Measurements from ENCODE around the gene GALNT9. TPM values are rescaled to one million over a fixed set of nuclear protein-coding genes. Genes with fewer than 3 reads are reported as not detected.

GALNT9 gene
- total RNA-seq, 6 experiments from 2014 or later, result not detected

DNA sequence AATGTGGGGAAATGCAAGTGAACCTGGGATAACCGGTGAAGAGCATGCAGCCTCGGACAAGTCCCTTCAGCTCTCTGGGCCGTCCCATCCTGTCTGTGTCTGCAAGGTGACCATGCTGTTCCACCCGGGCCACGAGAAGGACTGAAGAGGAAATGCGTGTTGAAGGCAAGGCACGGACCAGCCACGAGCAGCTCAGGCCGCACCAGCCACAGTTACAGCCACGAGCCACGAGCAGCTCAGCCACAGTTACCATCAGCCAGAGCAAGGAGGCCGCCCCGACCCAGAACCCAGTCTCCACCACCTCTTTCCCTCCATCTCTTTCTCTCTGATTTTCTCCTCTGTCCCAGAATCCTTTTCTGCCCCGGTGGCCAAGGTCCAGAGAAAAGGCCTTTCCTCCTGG is 18.8 kb upstream of the GALNT9 start:
- Mint-ChIP-seq H3K27ac (no peak overlapping the region), H3K27me3 (ENCODE audit: insufficient read depth) (peaks cover 14% of the 10 kb centered on the region), H3K9me3 (peaks cover 11% of the 10 kb centered on the region; the same call in 1 of the 2 replicates), H3K4me3 (no peak overlapping the region), H3K4me1 (ENCODE audit: low read depth) (no peaks in the 10 kb centered on the region), H3K36me3 (ENCODE audit: low read depth) (no peaks in the 10 kb centered on the region)
- TF ChIP-seq, protein P1, sequence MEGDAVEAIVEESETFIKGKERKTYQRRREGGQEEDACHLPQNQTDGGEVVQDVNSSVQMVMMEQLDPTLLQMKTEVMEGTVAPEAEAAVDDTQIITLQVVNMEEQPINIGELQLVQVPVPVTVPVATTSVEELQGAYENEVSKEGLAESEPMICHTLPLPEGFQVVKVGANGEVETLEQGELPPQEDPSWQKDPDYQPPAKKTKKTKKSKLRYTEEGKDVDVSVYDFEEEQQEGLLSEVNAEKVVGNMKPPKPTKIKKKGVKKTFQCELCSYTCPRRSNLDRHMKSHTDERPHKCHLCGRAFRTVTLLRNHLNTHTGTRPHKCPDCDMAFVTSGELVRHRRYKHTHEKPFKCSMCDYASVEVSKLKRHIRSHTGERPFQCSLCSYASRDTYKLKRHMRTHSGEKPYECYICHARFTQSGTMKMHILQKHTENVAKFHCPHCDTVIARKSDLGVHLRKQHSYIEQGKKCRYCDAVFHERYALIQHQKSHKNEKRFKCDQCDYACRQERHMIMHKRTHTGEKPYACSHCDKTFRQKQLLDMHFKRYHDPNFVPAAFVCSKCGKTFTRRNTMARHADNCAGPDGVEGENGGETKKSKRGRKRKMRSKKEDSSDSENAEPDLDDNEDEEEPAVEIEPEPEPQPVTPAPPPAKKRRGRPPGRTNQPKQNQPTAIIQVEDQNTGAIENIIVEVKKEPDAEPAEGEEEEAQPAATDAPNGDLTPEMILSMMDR (IDR thresholded peaks at IDR 0.05), result no peak
- no peak for DNase-seq

DNA sequence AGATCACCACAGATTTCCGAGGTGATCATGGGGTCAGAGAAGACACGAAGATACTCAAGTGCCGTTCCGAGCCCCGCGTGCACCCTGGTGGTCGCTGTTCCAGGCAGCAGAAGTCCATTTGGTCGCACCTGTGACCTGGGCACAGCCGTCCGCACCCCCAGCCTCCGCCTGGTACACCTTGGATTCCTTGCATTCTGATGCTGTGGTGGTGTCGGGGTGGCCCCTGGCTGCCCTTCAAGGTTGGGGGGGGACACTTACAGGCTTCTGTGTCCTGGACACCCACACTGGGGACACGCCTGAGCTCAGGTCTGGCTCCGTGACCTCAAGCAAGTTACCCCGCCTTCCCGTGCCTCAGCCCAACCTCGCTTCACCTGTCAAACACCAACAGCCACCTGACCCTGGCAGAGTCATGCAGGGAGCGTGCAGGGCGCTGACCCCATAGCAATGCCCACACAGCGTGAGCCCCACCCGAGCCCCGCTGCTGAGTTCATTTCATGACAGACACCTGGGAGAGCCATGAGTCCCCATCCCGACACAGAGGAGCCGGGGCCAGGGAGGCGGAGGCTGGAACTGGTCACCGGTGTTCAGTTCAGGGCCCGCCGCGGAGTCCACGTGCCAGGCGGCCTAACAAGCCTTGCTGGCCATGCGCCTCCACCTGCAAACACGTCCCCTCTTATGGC is 17.9 kb upstream of the GALNT9 start:
- H3K27me3 Mint-ChIP-seq (ENCODE audit: insufficient read depth), result peaks cover 14% of the 10 kb centered on the region

DNA sequence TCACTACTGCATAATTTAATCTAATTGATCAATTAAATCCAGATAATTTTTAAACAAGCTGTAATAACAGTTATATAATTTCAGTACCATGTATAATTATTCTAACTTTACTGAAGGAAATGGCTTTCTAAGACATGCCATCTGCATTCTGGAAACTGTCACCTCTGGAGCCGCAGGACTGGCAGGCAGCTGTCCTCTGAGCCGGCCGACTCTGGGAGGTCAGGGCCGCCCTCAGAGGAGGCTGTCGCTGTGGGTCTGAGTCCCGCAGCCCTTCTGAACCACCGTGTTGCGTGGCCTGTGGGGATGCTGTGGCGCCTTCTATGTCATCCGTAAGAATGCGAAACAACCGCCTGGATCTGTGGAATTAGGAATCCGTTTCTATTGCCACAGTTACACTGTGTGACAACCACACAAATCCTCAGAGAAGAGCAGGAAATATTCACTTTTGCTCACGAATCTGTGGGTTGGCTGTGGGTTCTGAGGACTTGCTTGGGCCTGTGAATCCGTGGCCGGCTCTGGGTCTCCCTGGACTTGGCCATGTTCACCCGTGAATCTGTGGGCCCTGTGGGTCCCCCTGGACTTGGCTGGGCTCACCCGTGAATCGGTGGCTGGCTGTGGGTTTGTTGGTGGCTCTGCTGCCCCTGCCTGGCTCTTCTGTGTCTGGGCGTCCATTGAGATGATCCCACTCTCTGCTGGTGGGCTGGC is 17.2 kb upstream of the GALNT9 start:
- Mint-ChIP-seq H3K4me3 (no peak overlapping the region), H3K36me3 (ENCODE audit: low read depth) (peaks cover 5% of the 10 kb centered on the region; the same call in 1 of the 2 replicates), H3K27me3 (ENCODE audit: insufficient read depth) (peaks cover 14% of the 10 kb centered on the region), H3K9me3 (peaks cover 10% of the 10 kb centered on the region), H3K4me1 (ENCODE audit: low read depth) (no peaks in the 10 kb centered on the region), H3K27ac (no peak overlapping the region)
- no peak for DNase-seq
- TF ChIP-seq, protein P1 (IDR thresholded peaks at IDR 0.05), result no peak

More for the DNA sequence above, 17.9 kb upstream of the GALNT9 start:
- Mint-ChIP-seq H3K4me3 (no peak overlapping the region), H3K4me1 (ENCODE audit: low read depth) (no peaks in the 10 kb centered on the region), H3K9me3 (peaks cover 14% of the 10 kb centered on the region), H3K27ac (no peak overlapping the region), H3K36me3 (ENCODE audit: low read depth) (peaks cover 5% of the 10 kb centered on the region; the same call in 1 of the 2 replicates)
- no peak for DNase-seq
- TF ChIP-seq, protein P1 (IDR thresholded peaks at IDR 0.05), result no peak

DNA sequence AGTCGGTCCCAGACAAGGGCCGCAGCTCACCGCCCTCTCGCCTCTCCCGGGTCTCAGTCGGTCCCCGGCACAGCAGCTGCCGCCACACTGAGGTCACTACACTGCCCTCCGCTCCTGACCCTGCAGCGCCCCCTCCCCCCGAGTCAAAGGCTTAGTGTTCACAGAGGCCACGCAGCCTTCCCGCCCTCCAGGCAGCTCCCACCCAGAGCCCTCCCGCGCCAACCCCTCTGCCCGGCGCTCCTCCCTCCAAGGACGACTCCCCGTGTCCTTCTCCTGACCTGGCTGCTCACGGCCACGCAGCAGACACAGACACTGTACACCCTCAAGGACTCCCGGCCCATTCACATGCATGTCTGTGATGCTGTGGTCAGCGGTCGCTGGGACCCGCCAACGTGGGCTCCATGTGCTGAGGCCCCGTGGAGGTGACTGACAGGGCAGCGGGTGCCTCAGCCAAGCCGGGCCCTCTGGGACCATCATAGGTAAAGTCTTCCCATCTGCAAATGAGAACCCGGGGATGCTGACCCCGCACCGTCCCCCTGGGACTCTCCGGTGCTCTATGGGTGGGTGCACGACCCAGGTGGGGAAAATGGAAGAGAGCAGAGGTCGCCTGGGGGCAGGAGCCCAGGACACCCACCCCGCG is 16.3 kb upstream of the GALNT9 start:
- TF ChIP-seq, protein P1 (IDR thresholded peaks at IDR 0.05), result no peak
- H3K27me3 Mint-ChIP-seq (ENCODE audit: insufficient read depth), result peaks cover 17% of the 10 kb centered on the region
- no peaks in the 10 kb centered on the region for H3K4me1 Mint-ChIP-seq (ENCODE audit: low read depth)
- H3K27ac Mint-ChIP-seq, result no peak overlapping the region
- peaks cover 10% of the 10 kb centered on the region for H3K9me3 Mint-ChIP-seq
- DNase-seq, result no peak
- no peak overlapping the region for H3K4me3 Mint-ChIP-seq
- peaks cover 5% of the 10 kb centered on the region; the same call in 1 of the 2 replicates for H3K36me3 Mint-ChIP-seq (ENCODE audit: low read depth)

DNA sequence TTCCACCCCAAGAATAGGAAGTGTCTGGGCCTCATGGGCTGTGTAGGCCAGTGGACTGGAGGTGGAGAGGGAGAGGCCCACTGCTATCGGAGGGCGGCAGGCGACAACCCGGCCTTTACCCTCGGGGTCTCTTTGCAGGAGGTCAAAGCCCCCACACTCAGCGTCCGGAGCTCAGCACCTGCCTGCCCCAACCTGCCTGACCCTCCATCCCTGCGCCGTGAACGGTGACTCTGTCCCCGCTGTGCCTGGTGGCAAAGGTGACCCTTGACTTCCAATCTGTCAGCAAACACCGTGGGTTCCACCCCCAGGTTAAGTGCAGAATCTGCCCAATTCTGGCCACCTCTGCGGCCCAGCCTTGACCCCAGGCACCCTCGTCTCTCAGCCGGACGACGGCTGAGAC is 15.7 kb upstream of the GALNT9 start:
- Mint-ChIP-seq H3K36me3 (ENCODE audit: low read depth) (peaks cover 5% of the 10 kb centered on the region; the same call in 1 of the 2 replicates), H3K4me3 (no peak overlapping the region), H3K9me3 (peaks cover 10% of the 10 kb centered on the region), H3K27ac (no peak overlapping the region), H3K27me3 (ENCODE audit: insufficient read depth) (peaks cover 23% of the 10 kb centered on the region), H3K4me1 (ENCODE audit: low read depth) (no peaks in the 10 kb centered on the region)
- no peak for DNase-seq
- TF ChIP-seq, protein P1 (IDR thresholded peaks at IDR 0.05), result no peak
